HT1080 (cell line): ENCODE data around the gene NBPF1. TPM values are rescaled to one million over a fixed set of nuclear protein-coding genes. Genes with fewer than 3 reads are reported as not detected.
"Not testable (repeated sequence)": the region's sequence is repeated elsewhere in the genome, so short reads cannot be mapped to it uniquely, and the experiment has no call there.

Source experiments
- DNase-seq: peaks from one replicate; pipeline ENCODE4 v3.0.0-alpha.2; 2015; ENCODE audit warnings: low read depth
- total RNA-seq: library from RNA; depleted of rRNA; stranded (reverse); fragments of >200 nt; shearing (Covaris generic); gene quantifications from 2 replicates; pipeline ENCODE4 v1.2.3, GENCODE V29; 2014

The NBPF1 gene
- total RNA-seq, 1 experiment from 2014 or later: 15.8 TPM

DNA sequence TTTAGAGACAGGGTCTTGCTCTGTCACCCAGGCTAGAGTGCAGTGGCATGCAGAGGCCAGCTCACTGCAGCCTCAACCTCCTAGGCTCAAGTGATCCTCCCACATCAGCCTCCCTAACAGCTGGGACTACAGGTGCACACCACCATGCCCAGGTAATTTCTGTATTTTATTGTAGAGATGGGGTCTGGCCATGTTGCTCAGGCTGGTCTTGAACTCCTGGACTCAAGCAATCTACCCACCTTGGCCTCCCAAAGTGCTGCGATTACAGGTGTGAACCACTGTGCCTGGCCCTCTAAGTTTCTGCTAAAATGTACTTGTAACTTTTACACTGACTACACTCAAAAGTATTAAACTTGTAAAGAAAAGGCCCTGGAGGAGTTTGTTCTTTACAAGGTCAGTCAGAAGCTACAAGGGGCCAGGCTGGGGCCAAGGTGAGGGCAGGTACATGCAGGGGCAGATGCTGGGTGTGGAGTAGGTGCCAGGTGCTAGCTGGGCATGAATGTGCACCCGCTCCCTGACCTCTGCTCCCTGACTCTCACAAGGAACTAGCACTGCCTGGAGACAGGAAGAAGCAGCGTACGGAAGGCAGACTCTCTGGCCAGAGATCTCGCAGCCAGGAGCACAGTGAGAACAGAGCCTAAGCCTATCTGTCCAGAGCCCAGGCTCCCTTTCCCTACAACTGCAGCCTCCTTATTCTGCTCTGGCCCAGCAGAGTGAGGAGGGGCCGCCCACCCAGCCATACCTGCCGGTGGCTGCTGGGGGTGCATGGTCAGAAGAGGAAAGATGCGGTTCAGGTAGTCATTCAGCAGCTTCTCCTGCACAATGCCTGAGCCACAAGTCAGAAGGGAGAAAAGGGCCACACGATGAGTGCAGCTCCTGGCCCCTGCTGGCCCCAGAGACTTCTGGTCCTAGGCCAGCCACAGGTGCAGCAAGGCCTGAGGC, 28.9 kb upstream of the NBPF1 start:
- DNase-seq: not testable (repeated sequence)

- not testable (repeated sequence) for DNase-seq
Measured at GRCh38 chr1:16641159-16641975, 28.0 kb upstream of the NBPF1 start.

GRCh38 chr1:16639091-16640031, 26.0 kb upstream of the NBPF1 start:
- not testable (repeated sequence) for DNase-seq

GRCh38 chr1:16637941-16638778, 24.8 kb upstream of the NBPF1 start:
- not testable (repeated sequence) for DNase-seq

- not testable (repeated sequence) for DNase-seq
Measured at GRCh38 chr1:16636551-16637195, 23.3 kb upstream of the NBPF1 start.

- not testable (repeated sequence) for DNase-seq
Measured at GRCh38 chr1:16635959-16636358, 22.6 kb upstream of the NBPF1 start.

DNA sequence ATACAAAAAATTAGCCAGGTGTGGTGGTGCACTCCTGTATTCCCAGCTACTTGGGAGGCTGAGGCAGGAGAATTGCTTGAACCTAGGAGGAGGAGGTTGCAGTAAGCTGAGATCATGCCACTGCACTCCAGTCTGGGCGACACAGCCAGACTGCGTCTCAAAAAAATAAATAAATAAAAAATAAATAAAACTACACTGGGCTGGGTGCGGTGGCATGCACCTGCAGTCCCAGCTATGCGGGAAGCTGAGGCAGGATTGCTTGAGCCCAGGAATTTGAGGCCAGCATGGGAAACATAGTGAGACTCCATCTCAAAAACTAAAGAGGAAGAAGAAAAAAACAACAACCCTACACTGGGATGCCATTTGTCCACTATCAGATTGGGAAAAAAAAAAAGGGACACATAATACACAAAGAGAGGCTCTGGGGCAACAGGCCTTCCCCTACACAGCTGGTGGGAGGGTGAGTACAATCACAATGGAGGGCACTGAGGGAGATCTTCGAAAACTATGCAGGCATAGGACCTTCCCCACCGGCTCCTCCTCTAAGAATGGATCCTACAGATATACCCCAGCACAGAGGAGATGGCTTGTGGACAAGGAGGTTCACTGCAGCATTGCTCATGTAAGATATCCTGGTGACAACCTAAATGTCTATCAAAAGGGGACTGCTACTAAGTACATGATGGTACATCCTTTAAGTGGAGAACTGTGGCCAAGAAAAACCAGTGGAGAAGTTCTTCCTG, 20.3 kb upstream of the NBPF1 start:
- DNase-seq: not testable (repeated sequence)

DNA sequence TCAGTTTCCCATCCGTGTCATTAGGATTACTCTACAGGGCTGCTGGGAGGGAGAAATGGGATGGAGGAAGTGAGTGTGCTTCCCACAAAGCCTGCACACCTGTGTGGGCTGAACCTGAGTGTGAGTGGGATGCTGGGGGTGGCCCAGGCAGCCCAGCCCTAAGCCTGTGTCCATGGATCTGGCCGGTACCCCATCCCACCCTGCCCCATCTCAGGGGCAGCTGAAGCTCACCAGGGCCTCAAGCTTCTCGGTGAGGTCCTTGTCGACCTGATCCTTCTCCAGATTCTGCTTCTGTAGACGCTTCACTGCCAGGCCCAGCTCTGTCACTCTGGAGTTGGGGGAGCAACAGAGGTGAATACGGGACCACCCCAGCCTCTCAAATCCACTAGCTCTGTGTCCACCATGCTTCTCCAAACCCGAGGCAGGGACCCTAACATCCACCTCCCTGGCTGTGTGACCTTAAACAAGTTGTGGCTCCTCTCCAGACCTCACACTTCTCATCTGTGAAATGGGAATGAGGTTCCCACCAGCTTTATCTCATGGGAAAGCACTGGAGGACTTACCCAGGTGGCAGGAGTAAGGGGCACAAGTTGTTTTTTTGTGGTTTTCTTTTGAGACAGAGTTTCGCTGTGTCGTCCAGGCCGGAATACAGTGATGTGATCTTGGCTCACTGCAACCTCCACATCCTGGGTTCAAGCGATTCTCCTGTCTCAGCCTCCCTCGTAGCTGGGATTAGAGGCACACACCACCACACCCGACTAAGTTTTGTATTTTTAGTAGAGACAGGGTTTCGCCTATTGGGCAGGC, 18.9 kb upstream of the NBPF1 start:
- not testable (repeated sequence) for DNase-seq

DNA sequence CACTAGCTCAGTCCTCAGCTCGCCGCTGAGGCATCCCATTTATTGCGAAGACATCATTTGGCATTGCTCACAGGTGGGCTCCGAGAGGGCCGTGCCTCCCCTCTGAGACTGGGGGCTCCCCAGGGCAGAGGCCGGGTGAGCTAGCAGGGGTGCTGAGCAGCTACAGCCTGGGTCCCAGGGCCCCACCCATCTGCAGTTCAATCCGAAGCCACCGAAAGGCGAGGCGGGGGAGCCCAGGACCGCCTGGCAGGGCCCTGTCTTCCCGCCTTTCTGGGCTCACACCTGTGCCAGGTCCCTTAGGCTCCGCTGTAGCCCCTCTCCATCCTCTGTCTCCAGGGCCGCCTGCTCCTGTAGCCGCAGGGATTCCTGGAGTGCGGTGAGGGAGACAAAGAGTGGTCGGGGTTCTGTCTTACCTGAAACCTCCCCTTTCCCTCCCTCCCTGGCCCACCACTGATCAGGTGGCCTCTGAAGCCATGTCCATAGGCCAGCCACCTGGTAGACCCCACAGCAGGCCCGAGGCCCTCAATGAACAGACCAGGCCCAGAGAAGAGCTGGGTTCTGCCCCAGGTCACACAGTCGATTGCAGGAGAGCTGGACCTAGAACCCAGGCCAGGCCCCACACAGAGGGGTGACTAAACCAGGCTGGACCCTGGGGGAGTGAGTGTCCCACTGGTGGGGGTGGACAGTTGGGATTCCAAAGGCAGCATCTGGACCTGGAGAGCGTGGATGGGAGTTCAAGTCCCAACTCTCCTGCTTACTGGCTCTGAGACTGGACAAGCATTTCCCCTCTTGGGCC, 18.1 kb upstream of the NBPF1 start:
- DNase-seq: no peak

DNA sequence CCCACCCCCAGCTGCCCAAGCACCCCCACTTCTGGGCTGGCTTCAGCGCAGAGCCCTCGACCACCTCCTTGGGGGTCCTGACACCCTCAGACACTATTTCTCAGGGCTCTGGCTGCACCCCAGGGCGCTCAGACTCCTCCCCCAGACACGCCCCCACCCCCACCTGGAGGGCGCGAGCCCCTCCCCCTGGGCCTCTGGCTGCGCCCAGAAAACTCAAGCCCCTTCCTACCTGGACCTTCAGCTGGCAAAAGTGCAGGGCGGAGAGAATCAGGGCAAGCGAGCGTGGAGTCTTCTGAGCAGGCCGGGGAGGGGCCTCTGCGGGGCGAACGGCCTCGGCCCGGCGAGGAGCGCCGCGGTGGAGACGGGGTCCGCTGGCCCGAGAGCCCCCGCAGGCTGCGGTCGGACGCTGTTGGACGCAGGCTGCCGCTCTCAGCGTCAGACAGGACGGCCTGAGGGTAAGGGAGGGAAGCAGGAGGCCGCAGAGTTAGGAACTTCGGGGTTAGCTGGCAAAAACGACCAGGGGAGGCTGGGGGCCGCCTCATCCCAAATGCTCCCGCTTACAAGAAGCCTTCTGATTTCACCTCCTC, 17.4 kb upstream of the NBPF1 start:
- no peak for DNase-seq

GRCh38 chr1:16629916-16630530, 16.7 kb upstream of the NBPF1 start:
- not testable (repeated sequence) for DNase-seq

- DNase-seq: no peak
Measured at GRCh38 chr1:16628361-16629111, 15.2 kb upstream of the NBPF1 start.

DNA sequence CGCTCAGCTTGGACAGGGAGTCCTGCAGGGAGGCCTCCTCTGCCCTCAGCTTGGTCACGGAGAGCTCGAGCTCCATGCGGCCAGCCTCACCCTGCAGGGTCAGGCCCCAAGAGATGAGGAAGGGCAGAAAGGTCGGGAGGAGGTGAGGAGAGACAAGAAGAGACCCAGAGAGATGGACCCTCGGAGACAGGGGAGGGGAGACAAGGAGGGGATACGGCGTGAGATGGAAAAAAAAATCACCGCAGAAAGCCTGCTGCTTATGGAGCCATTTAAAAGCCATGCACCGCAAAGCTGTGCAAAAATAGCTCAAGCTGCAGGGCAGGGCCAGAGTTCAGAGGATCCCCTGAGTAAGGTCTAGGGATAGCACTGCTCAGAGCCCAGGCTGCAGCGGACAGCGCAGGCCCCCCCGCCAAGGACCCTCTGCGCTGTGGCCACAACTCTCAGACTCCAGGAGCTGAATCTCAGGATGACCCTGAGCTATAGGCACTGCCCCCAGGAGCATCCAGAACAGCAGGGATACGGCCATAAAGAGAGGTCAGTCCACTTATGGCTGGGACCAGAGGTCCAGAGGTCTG, 13.1 kb upstream of the NBPF1 start:
- not testable (repeated sequence) for DNase-seq

DNA sequence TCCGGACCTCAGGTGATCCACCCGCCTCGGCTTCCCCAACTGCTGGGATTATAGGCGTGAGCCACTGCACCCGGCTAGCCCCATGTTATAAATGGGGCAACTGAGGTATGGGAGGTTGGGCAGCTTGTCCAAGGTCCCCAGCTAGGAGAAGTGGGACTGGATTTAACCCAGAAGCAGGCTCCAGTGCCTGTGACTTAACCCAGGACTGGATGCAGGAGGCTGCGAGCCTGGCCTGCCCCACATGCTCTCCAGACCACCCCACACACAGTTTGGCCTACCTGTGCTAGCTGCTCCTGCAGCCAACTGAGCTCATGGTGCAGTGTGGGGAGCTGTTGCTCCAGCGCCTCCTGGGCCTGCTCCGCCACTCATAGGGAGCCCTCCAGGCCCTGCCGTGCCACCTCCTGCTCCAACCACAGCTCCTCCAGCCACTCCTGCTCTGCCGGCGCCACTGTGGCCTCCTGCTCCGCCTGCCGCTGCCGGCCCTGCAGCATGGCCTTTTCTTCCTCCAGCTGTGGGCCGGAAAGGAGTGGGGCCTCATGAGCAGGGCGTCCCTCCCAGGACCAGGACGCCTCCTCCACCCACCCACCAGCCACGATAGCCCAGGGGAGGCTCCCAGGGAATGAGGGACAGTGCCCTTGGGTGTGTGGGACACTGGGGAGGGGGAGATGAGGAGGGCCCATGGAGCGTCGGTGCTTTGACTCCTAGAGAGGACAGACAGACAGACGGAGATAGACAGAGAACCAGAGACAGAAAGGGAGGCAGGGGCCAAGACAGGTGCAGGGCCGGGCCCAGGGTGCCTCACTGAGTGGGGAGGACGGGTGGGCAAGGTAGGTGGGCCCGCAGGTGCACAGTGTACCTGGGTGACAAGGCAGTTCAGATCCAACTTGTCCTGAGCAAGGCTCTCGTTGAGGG, 12.4 kb upstream of the NBPF1 start:
- no peak for DNase-seq
